Nephron (organoid): ENCODE data around the gene SUN1.

Source experiments
- H3K27ac Mint-ChIP-seq, 3 experiments: 2 replicates each; pipeline ENCODE4 v1.8.0; 2020; ENCODE audit warnings: mixed read lengths in 3 of 3, mild to moderate bottlenecking in 2 of 3, moderate library complexity in 1 of 3
- H3K27me3 Mint-ChIP-seq: 2 replicates; pipeline ENCODE4 v1.8.0; 2021; ENCODE audit warnings: low read depth, mild to moderate bottlenecking, moderate library complexity, mixed read lengths
- H3K36me3 Mint-ChIP-seq: 2 replicates; pipeline ENCODE4 v1.8.0; 2020; ENCODE audit warnings: low read depth, mixed read lengths
- H3K4me1 Mint-ChIP-seq: 2 replicates; pipeline ENCODE4 v1.8.0; 2020; ENCODE audit warnings: mixed read lengths
- H3K4me3 Mint-ChIP-seq, 3 experiments: 2 replicates each; pipeline ENCODE4 v1.8.0; 2020; ENCODE audit warnings: mild to moderate bottlenecking in 3 of 3, mixed read lengths in 3 of 3, moderate library complexity in 2 of 3
- H3K9me3 Mint-ChIP-seq: 2 replicates; pipeline ENCODE4 v1.8.0; 2020; ENCODE audit warnings: mixed read lengths
- CTCF ChIP-seq, 3 experiments: fragments of 200-600 bp; sonication (generic); IDR thresholded peaks; one replicate each; pipeline ENCODE4 v1.5.0; 2021; ENCODE audit warnings: antibody characterized with exemption in 3 of 3; ENCODE audit not compliant: unreplicated experiment in 3 of 3

Gene SUN1

GRCh38 chr7:876077-876971, 44.0 kb downstream of the SUN1 start, which contains the start of gene GET4:
Gene GET4, plus strand, starts transcription at chr7:876554. Its CDS starts 92 bp downstream, at chr7:876646.
- TF ChIP-seq CTCF (IDR thresholded peaks at IDR 0.05; ENCODE audit: unreplicated experiment in 3 of 3) = peak in 2 of 3 experiments; percentile 12 to 33
- H3K27ac Mint-ChIP-seq = peak within 1 kb of the TSS; percentile 33 to 96 (median 80)
- no peaks in the 10 kb centered on the region for H3K27me3 Mint-ChIP-seq
- H3K4me1 Mint-ChIP-seq = peaks cover 41% of the 10 kb centered on the region
- no peaks in the 10 kb centered on the region for H3K9me3 Mint-ChIP-seq
- peak within 1 kb of the TSS; percentile 89 to 97 (median 90) for H3K4me3 Mint-ChIP-seq
- H3K36me3 Mint-ChIP-seq = peaks cover 28% of the 10 kb centered on the region

GRCh38 chr7:876972-877311, 44.7 kb downstream of the SUN1 start:
- Mint-ChIP-seq H3K27me3 (no peaks in the 10 kb centered on the region), H3K27ac (peak overlapping the region; percentile 33 to 96 (median 80)), H3K9me3 (no peaks in the 10 kb centered on the region), H3K36me3 (peaks cover 23% of the 10 kb centered on the region), H3K4me3 (peak overlapping the region; percentile 89 to 97 (median 90)), H3K4me1 (peaks cover 41% of the 10 kb centered on the region)
- no peak for TF ChIP-seq CTCF (IDR thresholded peaks at IDR 0.05; ENCODE audit: unreplicated experiment in 3 of 3)

GRCh38 chr7:877312-878232, 45.3 kb downstream of the SUN1 start:
- peak overlapping the region; percentile 62 to 96 (median 91) for H3K27ac Mint-ChIP-seq
- no peaks in the 10 kb centered on the region for H3K27me3 Mint-ChIP-seq
- H3K9me3 Mint-ChIP-seq = no peaks in the 10 kb centered on the region
- TF ChIP-seq CTCF (IDR thresholded peaks at IDR 0.05; ENCODE audit: unreplicated experiment in 3 of 3) = no peak
- H3K4me3 Mint-ChIP-seq = peak overlapping the region; percentile 90 to 97 (median 96)
- H3K36me3 Mint-ChIP-seq = peaks cover 17% of the 10 kb centered on the region
- peaks cover 38% of the 10 kb centered on the region for H3K4me1 Mint-ChIP-seq

GRCh38 chr7:879093-879492, 46.8 kb downstream of the SUN1 start:
- Mint-ChIP-seq H3K4me1 (peaks cover 35% of the 10 kb centered on the region), H3K9me3 (no peaks in the 10 kb centered on the region), H3K27ac (peak overlapping the region in 1 of 3 experiments; percentile 66), H3K4me3 (peak overlapping the region; percentile 65 to 96 (median 79)), H3K36me3 (peaks cover 3% of the 10 kb centered on the region), H3K27me3 (no peaks in the 10 kb centered on the region)
- TF ChIP-seq CTCF (IDR thresholded peaks at IDR 0.05; ENCODE audit: unreplicated experiment in 3 of 3) = no peak

- no peaks in the 10 kb centered on the region for H3K9me3 Mint-ChIP-seq
- H3K4me3 Mint-ChIP-seq = peak overlapping the region; percentile 65 to 96 (median 79)
- H3K36me3 Mint-ChIP-seq = peaks cover 3% of the 10 kb centered on the region
- no peaks in the 10 kb centered on the region for H3K27me3 Mint-ChIP-seq
- TF ChIP-seq CTCF (IDR thresholded peaks at IDR 0.05; ENCODE audit: unreplicated experiment in 3 of 3) = no peak
- H3K27ac Mint-ChIP-seq = no peak overlapping the region
- H3K4me1 Mint-ChIP-seq = peaks cover 35% of the 10 kb centered on the region
Observed at GRCh38 chr7:879706-880105, 47.4 kb downstream of the SUN1 start.
